ENCODE results near the gene PEDS1. TPM values are rescaled to one million over a fixed set of nuclear protein-coding genes. Genes with fewer than 3 reads are reported as not detected.

Gene PEDS1
- total RNA-seq, 2 donors from 2014 or later, result 21.2 to 34.3 TPM

- Histone ChIP-seq H3K27ac (peak overlapping the region; percentile 36 to 52), H3K4me3 (no peak overlapping the region), H3K4me1 (ENCODE audit: control insufficient read depth in 1 of 2, low read depth in 2 of 2) (peaks cover 21 to 33% of the 10 kb centered on the region in 2 donors), H3K9me3 (no peaks in the 10 kb centered on the region), H3K27me3 (replicated peaks; ENCODE audit: insufficient read depth) (no peaks in the 10 kb centered on the region), H3K36me3 (peaks cover 8% of the 10 kb centered on the region)
- no peak for TF ChIP-seq CTCF (IDR thresholded peaks at IDR 0.05)
- ATAC-seq (ENCODE audit: insufficient number of reproducible peaks, low FRiP score, low read depth) (no peak), DNase-seq (ENCODE audit: low spot score) (no peak)
Observed at GRCh38 chr20:50146214-50146613, 7.3 kb downstream of the PEDS1 start.

GRCh38 chr20:50145566-50145965 lies 8.0 kb downstream of the PEDS1 start:
- H3K27me3 ChIP-seq (replicated peaks; ENCODE audit: insufficient read depth), result no peaks in the 10 kb centered on the region
- ATAC-seq (ENCODE audit: insufficient number of reproducible peaks, low FRiP score, low read depth), result no peak
- peaks cover 17 to 28% of the 10 kb centered on the region in 2 donors for H3K4me1 ChIP-seq (ENCODE audit: control insufficient read depth in 1 of 2, low read depth in 2 of 2)
- H3K36me3 ChIP-seq, result peaks cover 8% of the 10 kb centered on the region
- H3K27ac ChIP-seq, result no peak overlapping the region
- no peak for DNase-seq (ENCODE audit: low spot score)
- no peak for TF ChIP-seq CTCF (IDR thresholded peaks at IDR 0.05)
- H3K9me3 ChIP-seq, result no peaks in the 10 kb centered on the region
- H3K4me3 ChIP-seq, result no peak overlapping the region

- peak; percentile 75 for ATAC-seq (ENCODE audit: insufficient number of reproducible peaks, low FRiP score, low read depth)
- no peak overlapping the region for H3K4me3 ChIP-seq
- no peak for DNase-seq (ENCODE audit: low spot score)
- peaks cover 13% of the 10 kb centered on the region for H3K36me3 ChIP-seq
- H3K27ac ChIP-seq, result peak overlapping the region; percentile 60 to 65
- no peak for TF ChIP-seq CTCF (IDR thresholded peaks at IDR 0.05)
- no peaks in the 10 kb centered on the region for H3K27me3 ChIP-seq (replicated peaks; ENCODE audit: insufficient read depth)
- peaks cover 14 to 16% of the 10 kb centered on the region in 2 donors for H3K4me1 ChIP-seq (ENCODE audit: control insufficient read depth in 1 of 2, low read depth in 2 of 2)
- no peaks in the 10 kb centered on the region for H3K9me3 ChIP-seq
Observed at GRCh38 chr20:50144362-50144761, 9.2 kb downstream of the PEDS1 start.

- TF ChIP-seq CTCF (IDR thresholded peaks at IDR 0.05), result no peak
- ATAC-seq (ENCODE audit: insufficient number of reproducible peaks, low FRiP score, low read depth) (no peak), DNase-seq (ENCODE audit: low spot score) (no peak)
- peaks cover 13% of the 10 kb centered on the region for H3K36me3 ChIP-seq
- H3K9me3 ChIP-seq, result no peaks in the 10 kb centered on the region
- no peak overlapping the region for H3K4me3 ChIP-seq
- peaks cover 13 to 14% of the 10 kb centered on the region in 2 donors for H3K4me1 ChIP-seq (ENCODE audit: control insufficient read depth in 1 of 2, low read depth in 2 of 2)
- H3K27me3 ChIP-seq (replicated peaks; ENCODE audit: insufficient read depth), result no peaks in the 10 kb centered on the region
- H3K27ac ChIP-seq, result no peak overlapping the region
Observed at GRCh38 chr20:50142812-50143211, 10.7 kb downstream of the PEDS1 start.

GRCh38 chr20:50141811-50142561 lies 11.5 kb downstream of the PEDS1 start:
- TF ChIP-seq CTCF (IDR thresholded peaks at IDR 0.05), result no peak
- no peak for DNase-seq (ENCODE audit: low spot score)
- H3K36me3 ChIP-seq, result peaks cover 13% of the 10 kb centered on the region
- ATAC-seq (ENCODE audit: insufficient number of reproducible peaks, low FRiP score, low read depth), result no peak
- H3K4me3 ChIP-seq, result no peak overlapping the region
- no peak overlapping the region for H3K27ac ChIP-seq
- H3K4me1 ChIP-seq (ENCODE audit: control insufficient read depth in 1 of 2, low read depth in 2 of 2), result peaks cover 6 to 12% of the 10 kb centered on the region in 2 donors
- H3K9me3 ChIP-seq, result no peaks in the 10 kb centered on the region
- no peaks in the 10 kb centered on the region for H3K27me3 ChIP-seq (replicated peaks; ENCODE audit: insufficient read depth)
